Hepatocyte (in vitro differentiated cells): ENCODE results near the gene DEDD2.

Experiments used
- CTCF ChIP-seq: fragments of 200-600 bp; sonication (generic); IDR thresholded peaks from 2 replicates; pipeline ENCODE4 v1.5.1; 2016; ENCODE audit warnings: antibody characterized with exemption, mild to moderate bottlenecking; ENCODE audit not compliant: poor library complexity
- EZH2 ChIP-seq: fragments of 200-600 bp; sonication (generic); IDR thresholded peaks from 2 replicates; pipeline ENCODE4 v1.6.1; 2016; ENCODE audit warnings: antibody characterized with exemption, mild to moderate bottlenecking, borderline replicate concordance

DNA sequence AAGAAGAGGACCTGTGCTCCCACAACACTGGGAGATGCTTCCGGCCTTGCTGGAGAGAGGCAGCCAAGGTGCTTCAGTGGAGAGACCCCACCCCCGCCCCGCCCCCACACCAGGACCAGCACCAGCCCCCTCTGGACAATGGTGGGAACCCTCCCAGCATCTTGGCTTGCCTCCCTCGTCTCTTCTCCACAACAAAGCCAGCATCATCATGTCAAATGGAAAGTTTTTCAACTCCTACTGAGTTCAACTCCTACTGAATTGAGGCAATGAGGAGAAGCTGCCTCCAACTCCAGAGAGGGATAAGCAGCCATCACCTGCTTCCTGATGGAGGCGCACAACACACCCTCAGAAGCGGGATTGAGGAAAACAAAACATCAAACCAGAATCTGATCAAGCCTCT is 12.8 kb downstream of the DEDD2 start:
- TF ChIP-seq CTCF: no peak
- TF ChIP-seq EZH2: no peak
